Neural progenitor cell (in vitro differentiated cells): ENCODE measurements around the gene ARHGAP15. TPM values are rescaled to one million over a fixed set of nuclear protein-coding genes. Genes with fewer than 3 reads are reported as not detected.

Experiments used
- DNase-seq: peaks from one replicate; pipeline ENCODE4 v3.0.0-alpha.2; 2016; ENCODE audit warnings: low spot score
- H2AFZ ChIP-seq: fragments of 200-600 bp; sonication (generic); replicated peaks from 2 replicates; pipeline ENCODE4 v1.6.1; 2016; ENCODE audit warnings: antibody characterized with exemption
- H3F3A ChIP-seq: fragments of 200-600 bp; sonication (generic); 2 replicates; pipeline ENCODE4 v1.6.1; 2016; ENCODE audit warnings: antibody characterized with exemption, low read depth
- H3K27ac ChIP-seq: fragments of 200-600 bp; sonication (generic); 2 replicates; pipeline ENCODE4 v1.5.1; 2016; ENCODE audit warnings: mild to moderate bottlenecking
- H3K27me3 ChIP-seq: fragments of 200-600 bp; sonication (generic); 2 replicates; pipeline ENCODE4 v1.6.1; 2016; ENCODE audit warnings: mild to moderate bottlenecking, moderate library complexity
- H3K36me3 ChIP-seq: fragments of 200-600 bp; sonication (generic); 2 replicates; pipeline ENCODE4 v1.5.1; 2016
- H3K4me1 ChIP-seq: fragments of 200-600 bp; sonication (generic); 2 replicates; pipeline ENCODE4 v1.6.1; 2016; ENCODE audit warnings: mixed run types
- H3K4me2 ChIP-seq: fragments of 200-600 bp; sonication (generic); 2 replicates; pipeline ENCODE4 v1.6.1; 2016
- H3K4me3 ChIP-seq: fragments of 200-600 bp; sonication (generic); 2 replicates; pipeline ENCODE4 v1.5.1; 2016
- H3K79me2 ChIP-seq: fragments of 200-600 bp; sonication (generic); 2 replicates; pipeline ENCODE4 v1.6.1; 2016; ENCODE audit warnings: low read depth
- H3K9ac ChIP-seq: fragments of 200-600 bp; sonication (generic); 2 replicates; pipeline ENCODE4 v1.6.1; 2016
- H3K9me3 ChIP-seq: fragments of 200-600 bp; sonication (generic); 2 replicates; pipeline ENCODE4 v1.5.1; 2016; ENCODE audit warnings: low read depth
- H4K20me1 ChIP-seq: fragments of 200-600 bp; sonication (generic); 2 replicates; pipeline ENCODE4 v1.6.1; 2016; ENCODE audit warnings: low read depth
- H3K27ac Mint-ChIP-seq: 3 replicates; pipeline ENCODE4 v1.8.0; 2021; ENCODE audit warnings: mixed read lengths
- H3K27me3 Mint-ChIP-seq: 2 replicates; pipeline ENCODE4 v1.8.0; 2022; ENCODE audit warnings: low read depth, mild to moderate bottlenecking, inconsistent platforms, moderate library complexity, mixed read lengths; ENCODE audit not compliant: insufficient read depth
- H3K36me3 Mint-ChIP-seq: 3 replicates; pipeline ENCODE4 v1.8.0; 2021; ENCODE audit warnings: mixed read lengths
- H3K4me1 Mint-ChIP-seq: 3 replicates; pipeline ENCODE4 v1.8.0; 2021; ENCODE audit warnings: mixed read lengths
- H3K4me3 Mint-ChIP-seq: 3 replicates; pipeline ENCODE4 v1.8.0; 2021; ENCODE audit warnings: mild to moderate bottlenecking, moderate library complexity, mixed read lengths
- H3K9me3 Mint-ChIP-seq: 3 replicates; pipeline ENCODE4 v1.8.0; 2020; ENCODE audit warnings: mixed read lengths
- EZH2 ChIP-seq: fragments of 200-600 bp; sonication (generic); IDR thresholded peaks from 2 replicates; pipeline ENCODE4 v1.6.1; 2017; ENCODE audit warnings: antibody characterized with exemption, mild to moderate bottlenecking, moderate library complexity
- EZH2phosphoT487 ChIP-seq: fragments of 200-600 bp; sonication (generic); IDR thresholded peaks from 2 replicates; pipeline ENCODE4 v1.6.1; 2017; ENCODE audit warnings: antibody characterized with exemption
- total RNA-seq: library from RNA; depleted of rRNA; stranded (reverse); fragments of >200 nt; gene quantifications from 2 replicates; pipeline ENCODE4 v1.2.3, GENCODE V29; 2015; ENCODE audit warnings: low replicate concordance
- TF ChIP-seq, protein P1 (sequence below): fragments of 200-600 bp; sonication (generic); IDR thresholded peaks from 2 replicates; pipeline ENCODE4 v1.5.1; 2017; ENCODE audit warnings: antibody characterized with exemption, mild to moderate bottlenecking

Gene ARHGAP15
- total RNA-seq, 1 donor from 2014 or later, result 5.9 TPM

DNA sequence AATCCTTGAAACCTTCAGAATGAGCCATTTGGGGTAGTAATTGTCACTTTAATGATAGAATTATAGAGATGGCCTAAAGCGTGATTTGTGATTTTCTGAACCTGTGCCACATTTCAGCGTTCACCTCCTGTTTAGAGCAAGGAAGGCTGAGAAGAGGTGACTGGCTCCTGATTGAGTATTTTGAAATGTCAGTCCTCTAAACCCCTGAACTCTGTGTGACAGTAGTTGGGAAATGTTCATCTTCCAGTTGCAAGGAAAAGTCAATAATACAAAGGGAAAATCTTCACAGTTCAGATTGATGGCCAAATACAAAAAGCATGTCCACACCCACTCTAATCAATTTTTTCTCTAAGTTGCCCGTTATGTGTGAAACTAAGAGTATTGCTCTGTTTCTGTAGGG lies 305.2 kb downstream of the ARHGAP15 start:
- Histone ChIP-seq H3K4me3 (no peak overlapping the region), H3K36me3 (no peaks in the 10 kb centered on the region), H2AFZ (peak overlapping the region; percentile 61), H3K9me3 (no peaks in the 10 kb centered on the region), H3K9ac (no peak overlapping the region), H3K27me3 (no peaks in the 10 kb centered on the region), H4K20me1 (no peaks in the 10 kb centered on the region), H3K4me1 (peaks cover 9% of the 10 kb centered on the region), H3K4me2 (no peak overlapping the region), H3K79me2 (no peaks in the 10 kb centered on the region), H3K27ac (peak overlapping the region; percentile 30), H3F3A (peaks cover 5% of the 10 kb centered on the region)
- TF ChIP-seq EZH2 (no peak), EZH2phosphoT487 (no peak)
- TF ChIP-seq, protein P1, sequence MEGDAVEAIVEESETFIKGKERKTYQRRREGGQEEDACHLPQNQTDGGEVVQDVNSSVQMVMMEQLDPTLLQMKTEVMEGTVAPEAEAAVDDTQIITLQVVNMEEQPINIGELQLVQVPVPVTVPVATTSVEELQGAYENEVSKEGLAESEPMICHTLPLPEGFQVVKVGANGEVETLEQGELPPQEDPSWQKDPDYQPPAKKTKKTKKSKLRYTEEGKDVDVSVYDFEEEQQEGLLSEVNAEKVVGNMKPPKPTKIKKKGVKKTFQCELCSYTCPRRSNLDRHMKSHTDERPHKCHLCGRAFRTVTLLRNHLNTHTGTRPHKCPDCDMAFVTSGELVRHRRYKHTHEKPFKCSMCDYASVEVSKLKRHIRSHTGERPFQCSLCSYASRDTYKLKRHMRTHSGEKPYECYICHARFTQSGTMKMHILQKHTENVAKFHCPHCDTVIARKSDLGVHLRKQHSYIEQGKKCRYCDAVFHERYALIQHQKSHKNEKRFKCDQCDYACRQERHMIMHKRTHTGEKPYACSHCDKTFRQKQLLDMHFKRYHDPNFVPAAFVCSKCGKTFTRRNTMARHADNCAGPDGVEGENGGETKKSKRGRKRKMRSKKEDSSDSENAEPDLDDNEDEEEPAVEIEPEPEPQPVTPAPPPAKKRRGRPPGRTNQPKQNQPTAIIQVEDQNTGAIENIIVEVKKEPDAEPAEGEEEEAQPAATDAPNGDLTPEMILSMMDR, result no peak
- H3K9me3 Mint-ChIP-seq, result no peaks in the 10 kb centered on the region
- H3K4me1 Mint-ChIP-seq, result no peaks in the 10 kb centered on the region
- no peak for DNase-seq
- H3K4me3 Mint-ChIP-seq, result no peak overlapping the region
- H3K36me3 Mint-ChIP-seq, result no peaks in the 10 kb centered on the region
- no peaks in the 10 kb centered on the region for H3K27me3 Mint-ChIP-seq
- no peak overlapping the region for H3K27ac Mint-ChIP-seq

DNA sequence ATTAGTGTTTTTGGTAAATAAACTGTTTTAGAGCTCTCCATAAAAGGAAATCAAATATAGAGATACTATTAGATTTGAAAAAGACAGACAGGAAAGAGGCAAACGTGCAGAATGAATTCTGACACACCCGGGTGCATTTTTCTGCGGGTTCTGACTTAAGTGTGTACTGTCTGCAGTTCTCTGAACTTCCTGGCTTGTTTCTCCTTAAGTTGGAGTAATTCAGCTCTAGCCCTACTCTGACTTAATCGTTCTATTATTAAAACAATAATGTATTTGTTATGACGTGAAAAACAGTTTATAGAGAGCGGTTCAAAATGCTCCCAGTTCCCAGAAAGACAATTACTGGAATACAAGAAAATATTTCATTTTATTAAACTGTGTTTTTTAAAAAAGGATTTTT lies 305.9 kb downstream of the ARHGAP15 start:
- no peaks in the 10 kb centered on the region for H3K9me3 ChIP-seq
- peaks cover 5% of the 10 kb centered on the region for H3F3A ChIP-seq
- H3K4me3 ChIP-seq, result no peak overlapping the region
- TF ChIP-seq EZH2phosphoT487, result no peak
- no peak for TF ChIP-seq EZH2
- TF ChIP-seq, protein P1, result no peak
- H3K27ac ChIP-seq, result no peak overlapping the region
- Mint-ChIP-seq H3K27ac (no peak overlapping the region), H3K4me3 (no peak overlapping the region), H3K9me3 (no peaks in the 10 kb centered on the region), H3K36me3 (no peaks in the 10 kb centered on the region), H3K27me3 (no peaks in the 10 kb centered on the region), H3K4me1 (no peaks in the 10 kb centered on the region)
- H2AFZ ChIP-seq, result no peak overlapping the region
- H3K27me3 ChIP-seq, result no peaks in the 10 kb centered on the region
- H3K36me3 ChIP-seq, result no peaks in the 10 kb centered on the region
- H3K9ac ChIP-seq, result no peak overlapping the region
- peaks cover 9% of the 10 kb centered on the region for H3K4me1 ChIP-seq
- H3K79me2 ChIP-seq, result no peaks in the 10 kb centered on the region
- no peak for DNase-seq
- H3K4me2 ChIP-seq, result no peak overlapping the region
- no peaks in the 10 kb centered on the region for H4K20me1 ChIP-seq

DNA sequence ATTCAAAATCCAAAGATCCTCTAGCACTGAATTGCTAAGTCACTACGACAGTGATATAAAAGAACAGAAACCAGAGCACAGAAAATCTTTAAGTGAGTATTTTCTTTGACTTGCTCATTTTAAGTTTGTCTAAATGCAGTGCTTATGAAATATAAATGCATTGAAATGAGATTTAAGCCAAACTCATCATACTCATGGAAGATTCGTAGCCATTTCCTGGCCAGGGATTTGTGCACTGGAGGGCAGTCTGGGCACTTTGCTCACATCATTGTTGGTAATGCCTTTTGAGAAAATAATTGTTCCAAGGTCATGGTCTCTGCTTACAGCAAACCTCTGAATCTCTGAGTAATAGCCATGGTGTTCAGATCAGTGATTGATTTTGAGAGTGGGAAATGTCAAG lies 307.7 kb downstream of the ARHGAP15 start:
- H3K9ac ChIP-seq, result no peak overlapping the region
- no peaks in the 10 kb centered on the region for H3K36me3 Mint-ChIP-seq
- no peaks in the 10 kb centered on the region for H3K4me1 Mint-ChIP-seq
- no peak overlapping the region for H2AFZ ChIP-seq
- H3K4me3 ChIP-seq, result no peak overlapping the region
- H3K4me3 Mint-ChIP-seq, result no peak overlapping the region
- H3K4me2 ChIP-seq, result no peak overlapping the region
- no peaks in the 10 kb centered on the region for H3K36me3 ChIP-seq
- no peaks in the 10 kb centered on the region for H4K20me1 ChIP-seq
- H3K27ac ChIP-seq, result no peak overlapping the region
- no peaks in the 10 kb centered on the region for H3K27me3 ChIP-seq
- TF ChIP-seq EZH2, result no peak
- TF ChIP-seq, protein P1, result no peak
- no peaks in the 10 kb centered on the region for H3K27me3 Mint-ChIP-seq
- no peaks in the 10 kb centered on the region for H3K9me3 Mint-ChIP-seq
- H3K9me3 ChIP-seq, result no peaks in the 10 kb centered on the region
- H3K79me2 ChIP-seq, result no peaks in the 10 kb centered on the region
- H3K27ac Mint-ChIP-seq, result no peak overlapping the region
- peaks cover 9% of the 10 kb centered on the region for H3K4me1 ChIP-seq
- no peak for DNase-seq
- H3F3A ChIP-seq, result peaks cover 5% of the 10 kb centered on the region
